ENCODE data around the gene RAC3.

The RAC3 gene

GRCh38 chr17:82012640-82013295 lies 18.7 kb upstream of the RAC3 start:
- DNase-seq (ENCODE audit: insufficient read length, low spot score), result no peak
- FAIRE-seq, result no peak
- TF ChIP-seq POLR2A (IDR thresholded peaks at IDR 0.05; ENCODE audit: low read depth, low read length), result no peak

GRCh38 chr17:82013341-82013740 lies 18.1 kb upstream of the RAC3 start:
- no peak for FAIRE-seq
- TF ChIP-seq POLR2A (IDR thresholded peaks at IDR 0.05; ENCODE audit: low read depth, low read length), result no peak
- no peak for DNase-seq (ENCODE audit: insufficient read length, low spot score)

DNA sequence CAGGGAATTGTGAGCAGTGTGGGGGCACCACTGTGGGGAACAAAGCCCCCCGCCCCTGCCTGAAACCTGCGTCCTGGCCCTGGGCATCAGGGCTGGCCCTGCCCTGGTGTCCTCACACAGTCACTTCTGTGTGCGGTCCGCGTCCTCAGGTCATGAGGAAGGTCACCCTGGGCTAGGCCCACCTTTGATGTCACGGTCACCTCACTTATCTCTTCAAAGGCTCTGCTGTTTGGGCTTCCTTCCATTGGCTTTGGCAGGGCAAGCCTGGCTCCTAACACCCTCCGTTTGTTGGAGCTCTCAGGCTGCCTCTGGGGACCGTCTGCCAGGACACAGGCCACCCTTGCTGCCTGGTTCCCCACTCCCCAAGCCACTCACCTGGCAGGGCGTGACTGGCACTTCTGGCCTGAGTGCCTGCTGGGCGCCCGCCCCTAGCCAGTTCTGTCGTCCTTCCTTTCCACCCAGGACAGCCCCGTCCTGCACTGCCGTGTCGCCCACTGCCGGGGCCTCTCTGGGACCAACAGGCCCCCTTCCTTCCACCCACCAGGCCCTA lies 17.6 kb upstream of the RAC3 start:
- FAIRE-seq, result no peak
- DNase-seq (ENCODE audit: insufficient read length, low spot score), result no peak

DNA sequence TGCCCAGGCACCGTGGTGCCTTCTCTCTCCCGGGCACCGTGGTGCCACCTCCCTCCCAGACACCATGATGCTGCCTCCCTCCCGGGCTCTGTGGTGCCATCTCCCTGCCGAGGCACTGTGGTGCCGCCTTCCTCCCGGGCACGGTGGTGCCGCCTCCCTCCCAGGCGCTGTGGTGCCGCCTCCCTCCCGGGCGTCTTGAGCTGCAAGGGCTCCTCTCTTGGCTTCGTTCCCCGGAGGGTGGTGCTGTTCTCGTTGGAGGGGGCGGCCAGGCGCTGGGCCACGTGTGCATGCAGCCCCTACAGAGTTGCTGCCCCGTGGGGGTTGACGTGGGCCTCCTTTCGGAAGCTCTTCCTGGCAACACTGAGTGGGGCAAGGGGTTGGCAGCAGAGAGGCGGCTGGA lies 17.0 kb upstream of the RAC3 start:
- FAIRE-seq (no peak), DNase-seq (ENCODE audit: insufficient read length, low spot score) (no peak)
- no peak for TF ChIP-seq POLR2A (IDR thresholded peaks at IDR 0.05; ENCODE audit: low read depth, low read length)

More for the DNA sequence above, 17.6 kb upstream of the RAC3 start:
- no peak for TF ChIP-seq POLR2A (IDR thresholded peaks at IDR 0.05; ENCODE audit: low read depth, low read length)

DNA sequence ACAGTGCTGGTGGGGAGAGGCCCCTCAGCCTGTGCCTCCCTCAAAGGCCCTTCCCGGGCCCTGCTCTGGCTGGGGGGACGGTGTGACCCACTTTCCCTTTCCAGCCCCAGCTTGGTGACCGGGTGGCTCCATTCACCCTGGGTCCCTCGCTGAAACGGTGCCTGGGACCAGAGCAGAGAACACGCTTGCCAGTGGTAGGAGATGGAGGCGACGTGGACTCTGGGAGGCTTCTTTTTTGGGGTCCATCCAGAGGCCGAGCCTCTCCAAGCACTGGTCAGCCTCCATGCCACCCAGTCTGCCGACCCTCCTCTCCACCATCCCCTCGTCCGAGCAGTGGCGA lies 16.5 kb upstream of the RAC3 start:
- TF ChIP-seq POLR2A (IDR thresholded peaks at IDR 0.05; ENCODE audit: low read depth, low read length), result no peak
- FAIRE-seq (no peak), DNase-seq (ENCODE audit: insufficient read length, low spot score) (no peak)

DNA sequence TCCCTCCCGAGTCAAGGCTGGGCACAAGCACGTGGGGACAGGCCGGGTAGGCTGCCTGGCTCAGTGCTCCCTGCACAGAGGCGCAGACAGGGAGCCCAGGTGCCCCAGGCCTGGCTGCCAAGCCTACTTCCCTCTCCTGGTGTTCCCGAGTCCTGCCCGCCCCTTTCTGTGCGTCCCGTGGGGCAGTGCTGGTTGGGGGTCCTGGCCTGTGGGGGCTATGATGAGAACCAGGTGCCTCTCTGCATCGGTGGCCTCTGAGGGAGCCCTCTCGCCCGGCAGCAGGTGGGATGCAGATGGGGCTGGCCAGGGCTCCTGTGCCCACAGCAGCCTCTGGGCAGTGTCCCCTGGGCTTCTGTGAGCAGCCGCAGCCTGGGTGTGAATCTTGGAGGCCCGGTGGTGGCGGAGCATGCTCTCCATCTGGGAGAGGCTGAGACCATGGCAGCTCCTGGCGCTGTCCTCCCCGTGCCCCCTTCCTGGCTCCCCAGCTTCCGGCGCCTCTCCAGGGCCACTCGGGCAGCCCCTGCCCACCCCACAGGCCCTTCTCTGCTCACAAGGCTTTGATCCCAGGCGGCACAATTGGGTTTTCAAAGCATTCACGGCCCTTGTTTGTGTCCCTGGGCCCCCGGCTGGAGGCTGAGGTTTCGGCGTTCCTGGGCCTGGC lies 16.0 kb upstream of the RAC3 start:
- DNase-seq (ENCODE audit: insufficient read length, low spot score) (no peak), FAIRE-seq (no peak)
- no peak for TF ChIP-seq POLR2A (IDR thresholded peaks at IDR 0.05; ENCODE audit: low read depth, low read length)

DNA sequence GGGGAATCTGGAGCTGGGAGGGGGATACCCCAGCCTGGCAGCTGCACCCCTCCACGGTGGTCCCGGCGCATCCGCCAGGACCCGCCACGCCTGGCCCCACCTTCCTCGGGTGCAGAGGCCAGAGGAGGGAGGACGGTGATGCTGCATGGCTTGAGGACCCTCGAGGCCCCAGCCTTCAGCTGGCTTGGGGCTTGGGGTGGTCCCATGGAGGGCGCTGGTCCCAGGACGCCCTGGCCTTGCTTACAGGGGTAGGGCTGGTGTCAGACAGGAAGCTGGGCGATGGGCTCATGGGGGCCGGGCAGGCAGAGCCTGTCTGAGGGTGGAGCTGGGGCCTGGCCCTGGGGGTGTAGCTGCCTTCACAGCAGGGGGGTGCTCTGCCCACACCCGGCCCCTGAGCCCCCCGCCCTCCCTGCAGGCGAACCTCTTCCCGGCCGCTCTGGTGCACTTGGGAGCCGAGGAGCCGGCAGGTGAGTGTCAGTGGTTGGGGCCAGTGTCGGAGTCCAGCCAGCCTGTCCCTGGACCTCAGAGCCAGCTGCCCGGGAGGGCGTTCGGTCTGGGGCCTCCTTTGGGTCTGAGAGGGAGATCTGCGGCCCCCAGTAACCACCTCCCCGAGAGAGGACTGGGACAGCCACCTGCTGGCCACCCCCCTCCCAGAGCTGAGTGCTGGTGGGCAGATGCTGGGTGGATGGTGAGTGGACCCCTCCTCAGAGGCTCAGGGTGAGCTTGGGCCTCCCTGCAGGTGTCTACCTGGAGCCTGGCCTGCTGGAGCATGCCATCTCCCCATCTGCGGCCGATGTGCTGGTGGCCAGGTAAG lies 15.2 kb upstream of the RAC3 start:
- no peak for DNase-seq (ENCODE audit: insufficient read length, low spot score)
- no peak for TF ChIP-seq POLR2A (IDR thresholded peaks at IDR 0.05; ENCODE audit: low read depth, low read length)
- FAIRE-seq, result no peak

- DNase-seq (ENCODE audit: insufficient read length, low spot score), result no peak
- no peak for FAIRE-seq
- TF ChIP-seq POLR2A (IDR thresholded peaks at IDR 0.05; ENCODE audit: low read depth, low read length), result no peak
These were observed 14.5 kb upstream of the RAC3 start for GRCh38 chr17:82016875-82017459.

- TF ChIP-seq POLR2A (IDR thresholded peaks at IDR 0.05; ENCODE audit: low read depth, low read length), result no peak
- no peak for FAIRE-seq
- DNase-seq (ENCODE audit: insufficient read length, low spot score), result no peak
These were observed 13.8 kb upstream of the RAC3 start for GRCh38 chr17:82017612-82018151.

DNA sequence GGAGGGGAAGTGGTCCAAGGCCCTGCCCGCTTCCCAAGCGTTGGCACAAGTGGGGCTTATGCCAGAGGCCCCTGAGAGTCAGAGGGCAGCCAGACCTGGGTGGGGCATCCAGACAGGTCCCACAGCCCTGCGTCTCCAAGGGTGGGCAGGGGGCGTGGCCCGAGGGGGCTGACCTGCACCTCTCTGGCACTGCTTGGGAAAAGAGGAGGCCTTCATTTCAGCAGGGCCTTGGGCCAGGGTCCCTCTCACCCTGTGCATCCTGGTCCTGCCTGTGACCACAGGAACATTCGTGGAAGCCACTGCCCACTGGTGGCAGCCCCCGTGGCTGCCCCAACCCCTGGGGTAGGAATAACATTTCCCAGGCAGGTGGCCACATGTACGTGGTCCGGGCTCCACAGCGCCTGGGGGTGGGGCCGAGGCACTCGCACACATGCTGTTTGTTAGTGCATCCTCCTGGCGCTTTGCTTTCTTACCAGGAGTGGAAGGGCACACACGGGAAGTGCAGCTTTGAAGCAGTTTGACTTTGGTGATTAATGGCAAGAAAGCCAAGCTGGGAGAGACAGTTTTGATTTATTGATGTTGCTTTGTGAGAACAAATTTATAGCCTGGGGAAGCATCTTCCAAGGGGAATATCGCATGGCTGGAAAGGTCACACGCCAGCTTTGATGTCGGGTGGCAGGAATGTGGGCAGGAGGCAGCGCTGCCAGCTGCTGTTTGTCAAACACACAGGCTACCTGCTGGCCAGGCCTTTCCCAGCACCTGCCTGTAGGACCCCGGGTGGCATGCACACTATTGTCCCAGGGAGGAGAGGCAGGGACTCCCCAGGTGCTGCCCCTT lies 13.1 kb upstream of the RAC3 start:
- FAIRE-seq (no peak), DNase-seq (ENCODE audit: insufficient read length, low spot score) (no peak)
- no peak for TF ChIP-seq POLR2A (IDR thresholded peaks at IDR 0.05; ENCODE audit: low read depth, low read length)

GRCh38 chr17:82018989-82019689 lies 12.3 kb upstream of the RAC3 start:
- no peak for FAIRE-seq
- TF ChIP-seq POLR2A (IDR thresholded peaks at IDR 0.05; ENCODE audit: low read depth, low read length), result no peak

More at GRCh38 chr17:82018989-82019689, 12.3 kb upstream of the RAC3 start:
- DNase-seq (ENCODE audit: insufficient read length, low spot score), result no peak
